Stimulated activated CD4-positive, alpha-beta T cell treated with anti-CD3 and anti-CD28 coated beads, Interleukin-1b, Interleukin-23, amount 100 ng/mL, for 4 hours (primary cell): ENCODE measurements around the gene HRK.
"Not testable (repeated sequence)": the region's sequence is repeated elsewhere in the genome, so short reads cannot be mapped to it uniquely, and the experiment has no call there.

ENCODE experiments used
- DNase-seq, 2 donors: peaks; one replicate each; pipeline ENCODE4 v3.0.0-alpha.2; 2020; ENCODE audit warnings: low read depth in 2 of 2

HRK gene

DNA sequence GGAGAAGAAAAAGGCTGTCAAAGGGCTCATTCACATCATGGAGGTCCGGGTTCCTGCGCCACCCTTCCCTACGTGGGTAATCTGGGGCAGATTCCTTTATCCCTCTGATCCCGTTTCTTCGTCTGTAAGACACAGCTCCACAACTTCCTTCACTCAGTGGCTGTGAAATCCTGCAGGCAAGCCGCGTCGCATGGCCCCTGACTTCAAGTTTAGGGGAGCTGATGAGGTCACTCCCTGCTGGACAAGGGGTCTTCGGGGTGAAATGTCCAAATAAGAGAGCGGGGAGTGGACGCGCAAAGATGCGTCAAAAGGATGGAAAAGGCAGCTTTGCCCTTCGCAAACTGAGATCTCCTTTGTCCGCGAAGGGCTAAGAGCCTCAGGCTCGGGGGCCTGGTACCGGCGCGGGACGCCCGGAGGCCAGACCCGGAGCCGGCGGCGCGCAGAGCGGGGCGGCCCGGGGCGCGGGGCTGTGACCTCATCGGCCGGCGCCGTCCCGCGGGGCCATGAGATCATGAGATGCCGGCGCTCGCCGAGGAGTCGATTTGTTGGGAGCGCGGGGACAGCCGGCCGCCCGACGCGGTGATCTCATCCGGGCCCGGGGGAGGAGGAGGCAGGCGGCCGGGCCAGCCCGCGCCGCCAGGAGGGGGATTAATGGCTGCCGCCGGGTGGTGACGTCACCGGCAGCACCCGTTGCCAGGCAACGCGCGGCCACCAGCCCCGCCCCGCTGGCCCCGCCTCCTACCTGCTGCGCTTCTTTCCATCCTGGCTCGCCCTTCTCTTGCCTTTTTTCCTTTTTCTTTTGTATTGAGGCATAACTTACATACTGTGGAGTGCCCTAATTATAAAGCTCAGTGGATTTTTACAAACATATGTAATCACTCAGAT is 62.1 kb downstream of the HRK start:
- DNase-seq = peak; percentile 88 to 91

DNA sequence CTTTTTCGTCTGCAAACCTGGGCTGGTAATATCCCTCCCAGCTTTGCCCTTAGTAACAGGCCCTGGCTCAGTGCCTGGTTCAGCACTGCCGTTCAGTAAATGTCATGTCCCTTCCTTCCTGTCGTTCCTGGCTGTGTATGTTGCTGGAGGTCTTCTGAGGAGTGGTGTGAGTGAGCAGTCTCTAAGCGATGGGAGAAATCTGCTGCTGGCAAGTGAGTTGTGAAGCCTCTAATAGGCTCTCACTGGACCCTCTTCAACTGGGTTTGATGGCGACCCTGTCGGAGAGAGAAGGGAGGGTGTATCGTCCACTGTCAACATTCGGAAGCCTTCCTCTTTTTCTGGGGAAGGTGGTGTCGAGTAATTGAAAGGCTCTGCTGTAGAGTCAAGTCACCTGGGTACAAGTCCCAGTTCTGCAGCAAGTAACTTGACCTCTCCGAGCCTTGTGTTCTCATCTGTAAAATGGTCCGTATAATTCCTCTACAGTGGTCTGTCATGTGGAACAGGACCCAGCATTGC is 62.8 kb downstream of the HRK start:
- peak in 1 of 2 donors; percentile 1 for DNase-seq

DNA sequence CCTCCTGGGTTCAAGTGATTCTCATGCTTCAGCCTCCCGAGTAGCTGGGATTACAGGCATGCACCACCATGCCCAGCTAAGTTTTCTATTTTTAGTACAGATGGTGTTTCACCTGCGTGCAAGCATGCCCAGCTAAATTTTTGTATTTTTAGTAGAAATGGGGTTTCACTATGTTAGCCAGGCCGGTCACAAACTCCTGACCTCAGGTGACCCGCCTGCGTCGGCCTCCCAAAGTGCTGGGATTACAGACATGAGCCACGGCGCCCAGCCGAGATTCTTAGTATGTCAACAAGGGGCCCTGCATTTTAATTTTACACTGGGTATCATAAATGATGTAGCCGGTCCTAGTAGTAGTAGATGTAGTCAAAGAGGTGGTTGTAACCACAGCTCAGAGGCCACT is 66.5 kb downstream of the HRK start:
- not testable (repeated sequence) for DNase-seq

DNA sequence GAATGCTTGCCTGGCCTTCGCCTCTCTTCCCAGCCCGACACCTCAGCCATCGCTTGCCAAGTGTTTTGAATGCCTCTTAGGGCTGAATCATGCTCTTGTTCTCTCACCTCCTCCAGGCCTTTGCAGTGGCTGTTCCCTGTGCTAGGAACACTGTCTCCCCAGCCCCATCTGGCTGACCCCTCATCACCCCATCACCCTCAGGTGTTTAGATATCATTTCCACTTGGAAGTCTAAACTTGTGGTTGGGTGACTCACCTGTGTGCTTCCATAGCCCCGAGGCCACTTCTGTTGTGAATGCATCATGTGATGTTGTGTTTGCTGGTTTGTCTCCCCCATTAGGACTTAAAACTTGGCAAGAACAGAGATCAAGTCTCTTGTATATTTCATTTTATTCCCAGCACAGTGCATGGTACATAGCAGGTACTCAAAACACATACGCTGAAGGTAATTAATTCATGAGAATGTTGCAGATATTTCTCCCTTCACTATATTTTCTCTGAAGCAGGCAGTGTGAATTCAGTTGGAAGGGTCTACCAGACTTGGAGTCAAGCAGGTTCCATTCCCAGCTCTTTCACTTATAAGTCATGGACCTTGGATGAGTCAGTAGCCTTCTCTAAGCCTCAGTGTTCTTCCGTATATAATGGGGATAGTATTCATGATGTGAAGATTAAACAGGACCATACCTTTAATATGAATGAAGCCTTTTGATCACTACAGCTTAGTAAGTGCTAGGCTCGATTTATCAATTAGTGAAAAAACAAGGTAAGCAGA is 67.8 kb downstream of the HRK start:
- DNase-seq = no peak

DNA sequence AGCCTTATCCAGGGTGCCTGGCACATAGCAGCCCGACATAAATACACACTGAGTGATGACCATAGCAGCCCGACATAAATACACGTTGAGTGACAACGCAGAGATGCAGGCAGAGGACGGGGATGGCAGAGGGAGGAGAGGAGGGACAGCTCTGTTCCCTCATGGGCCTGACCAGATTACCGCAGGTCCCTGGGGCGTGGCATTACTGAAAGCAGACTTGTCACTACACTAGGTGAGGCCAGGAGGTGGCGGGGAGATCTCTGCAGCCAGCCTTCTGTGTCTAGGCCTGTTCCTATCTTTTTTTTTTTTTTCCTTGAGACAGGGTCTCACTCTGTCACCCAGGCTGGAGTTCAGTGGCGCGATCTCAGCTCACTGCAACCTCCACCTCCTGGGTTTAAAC is 69.0 kb downstream of the HRK start:
- no peak for DNase-seq

DNA sequence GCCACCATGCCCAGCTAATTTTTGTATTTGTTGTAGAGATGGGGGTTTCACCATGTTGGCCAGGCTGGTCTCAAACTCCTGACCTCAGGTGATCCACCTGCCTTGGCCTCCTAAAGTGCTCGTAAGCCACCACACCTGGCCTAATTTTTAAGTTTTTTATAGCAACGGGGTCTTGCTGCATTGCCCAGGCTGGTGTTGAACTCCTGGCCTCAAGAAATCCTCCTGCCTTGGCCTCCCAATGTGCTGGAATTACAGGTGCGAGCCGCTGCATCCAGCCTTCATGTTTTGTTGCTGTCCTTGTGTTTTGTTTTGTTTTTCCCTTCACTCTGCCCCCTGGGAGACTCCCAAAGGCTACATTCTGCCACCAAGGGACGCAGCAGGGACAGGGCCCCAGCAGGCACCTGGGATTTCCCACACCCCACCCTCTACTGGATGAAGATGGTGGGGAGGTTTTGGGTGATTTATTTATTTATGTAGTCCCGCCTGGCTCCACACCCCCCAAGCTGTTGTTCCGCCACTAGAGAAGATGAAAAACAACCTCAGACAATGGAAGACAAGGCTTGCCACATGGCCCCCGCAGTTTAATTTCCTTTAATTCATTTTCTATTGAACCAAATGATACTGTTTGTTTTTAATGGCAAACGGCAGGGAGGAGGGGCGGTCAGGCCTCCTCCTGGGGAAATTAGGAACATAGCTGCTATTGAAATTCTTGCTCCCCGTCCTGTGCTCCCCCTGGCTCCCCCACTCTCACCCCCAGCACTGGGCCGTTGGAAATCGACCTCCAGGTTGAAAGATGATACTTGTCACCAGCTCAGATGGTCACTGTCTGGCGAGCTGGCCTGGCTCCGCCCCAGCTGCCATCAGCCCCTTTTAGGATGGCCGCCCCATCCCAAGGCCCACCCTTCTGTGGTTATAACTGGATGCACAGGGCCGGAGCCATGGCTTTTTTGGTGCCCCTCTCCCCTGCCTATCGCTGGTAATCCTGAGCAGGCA is 72.8 kb downstream of the HRK start:
- no peak for DNase-seq

DNA sequence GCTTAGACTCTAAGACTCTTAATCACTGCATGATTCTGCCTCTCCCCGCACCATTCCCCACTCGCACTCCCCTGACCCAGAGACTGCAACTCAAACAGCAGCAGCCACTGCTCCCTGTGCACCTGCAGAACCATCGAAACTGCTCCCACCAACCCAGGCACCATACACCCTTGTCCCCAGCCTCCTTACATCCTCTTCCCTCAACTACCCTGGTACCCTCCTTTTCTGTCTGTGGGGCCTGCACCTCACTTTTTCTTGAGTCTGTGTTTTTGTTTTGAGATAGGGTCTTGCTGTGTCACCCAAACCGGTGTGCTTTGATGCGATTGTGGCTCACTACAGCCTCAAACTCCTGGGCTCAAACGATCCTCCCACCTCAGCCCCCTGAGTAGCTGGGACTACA is 73.7 kb downstream of the HRK start:
- DNase-seq = no peak

DNA sequence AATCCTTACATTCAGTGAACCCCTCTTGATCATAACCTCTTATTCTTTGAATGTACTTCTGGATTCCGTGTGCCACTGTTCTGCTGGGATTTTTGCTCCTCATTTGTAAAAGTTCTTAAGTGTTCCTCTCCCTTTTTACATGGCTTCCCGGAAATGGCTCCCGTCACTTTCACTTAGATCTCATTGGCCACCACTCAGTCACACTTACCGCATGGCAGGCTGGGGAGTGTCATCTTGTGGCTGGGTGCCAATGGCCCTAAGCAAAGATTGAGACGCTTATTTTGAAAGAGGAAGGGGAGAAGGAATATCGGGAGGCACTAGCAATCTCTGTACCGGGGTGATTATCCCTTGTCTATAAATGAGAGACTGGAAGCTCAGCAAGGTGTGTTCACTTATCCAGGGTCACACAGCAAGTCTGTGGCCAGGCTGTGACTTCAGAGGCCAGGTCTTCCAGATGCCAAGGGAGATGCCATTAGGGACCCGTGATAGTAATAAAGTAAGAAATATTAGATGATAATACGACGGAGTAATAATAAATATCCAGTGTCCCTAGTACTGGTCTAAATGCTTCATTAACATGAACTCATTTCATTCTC is 74.3 kb downstream of the HRK start:
- DNase-seq = no peak
